AG08396 (cell line): ENCODE data around the gene MEN1.
"Not testable (repeated sequence)": the region's sequence is repeated elsewhere in the genome, so short reads cannot be mapped to it uniquely, and the experiment has no call there.

Source experiments
- DNase-seq: peaks from one replicate; pipeline ENCODE4 v3.0.0; 2012; ENCODE audit warnings: low spot score, mixed read lengths

The MEN1 gene

GRCh38 chr11:64845776-64846129, 35.4 kb upstream of the MEN1 start:
- not testable (repeated sequence) for DNase-seq

- no peak for DNase-seq
Observed at GRCh38 chr11:64845129-64845775, 34.9 kb upstream of the MEN1 start.

- DNase-seq = peak; percentile 95
Observed at GRCh38 chr11:64844330-64845128, 34.2 kb upstream of the MEN1 start, which contains the start of gene CDC42BPG. Gene CDC42BPG (minus strand): TSS chr11:64844653. CDS start chr11:64844569, 84 bp downstream.

GRCh38 chr11:64843686-64844329, 33.5 kb upstream of the MEN1 start:
- DNase-seq = no peak

GRCh38 chr11:64842851-64843685, 32.7 kb upstream of the MEN1 start:
- no peak for DNase-seq

GRCh38 chr11:64842366-64842759, 32.0 kb upstream of the MEN1 start:
- DNase-seq = no peak

GRCh38 chr11:64841592-64842365, 31.4 kb upstream of the MEN1 start:
- DNase-seq = no peak

- DNase-seq = no peak
Observed at GRCh38 chr11:64839887-64840782, 29.8 kb upstream of the MEN1 start.

- no peak for DNase-seq
Observed at GRCh38 chr11:64839335-64839734, 29.0 kb upstream of the MEN1 start.

GRCh38 chr11:64838600-64839334, 28.4 kb upstream of the MEN1 start:
- no peak for DNase-seq

GRCh38 chr11:64837887-64838351, 27.6 kb upstream of the MEN1 start:
- DNase-seq = no peak

- DNase-seq = no peak
Observed at GRCh38 chr11:64836448-64837072, 26.2 kb upstream of the MEN1 start.

- no peak for DNase-seq
Observed at GRCh38 chr11:64835616-64836447, 25.5 kb upstream of the MEN1 start.

GRCh38 chr11:64834723-64835615, 24.6 kb upstream of the MEN1 start:
- DNase-seq = peak; percentile 58

GRCh38 chr11:64834031-64834722, 23.8 kb upstream of the MEN1 start:
- no peak for DNase-seq

- no peak for DNase-seq
Observed at GRCh38 chr11:64833509-64833908, 23.2 kb upstream of the MEN1 start.

- no peak for DNase-seq
Observed at GRCh38 chr11:64833198-64833502, 22.8 kb upstream of the MEN1 start.
